OCI-LY3 (cell line): ENCODE results near the gene THTPA.

Source experiments
- H2AFZ ChIP-seq: fragments of 200-600, 300-600 bp; shearing (Covaris generic); 2 replicates; pipeline ENCODE4 v1.6.0; 2014; ENCODE audit warnings: antibody characterized with exemption, low read depth, low read length
- H3K27ac ChIP-seq: fragments of 200-600, 300-600 bp; sonication (generic); 2 replicates; pipeline ENCODE4 v1.5.1; 2014; ENCODE audit warnings: mild to moderate bottlenecking, low read length, moderate library complexity, mixed read lengths
- H3K27me3 ChIP-seq: fragments of 200-600, 300-600 bp; sonication (generic); 2 replicates; pipeline ENCODE4 v1.6.1; 2014; ENCODE audit warnings: low read depth, low read length, mixed read lengths
- H3K36me3 ChIP-seq: fragments of 200-600, 300-600 bp; sonication (generic); replicated peaks from 2 replicates; pipeline ENCODE3; 2014; ENCODE audit warnings: low read depth, low read length, mixed read lengths
- H3K4me1 ChIP-seq: fragments of 300-600, 200-600 bp; sonication (generic); 2 replicates; pipeline ENCODE4 v1.6.1; 2014; ENCODE audit warnings: low read length, mixed read lengths
- H3K4me2 ChIP-seq: fragments of 200-600, 300-600 bp; sonication (generic); 2 replicates; pipeline ENCODE4 v1.6.1; 2014; ENCODE audit warnings: low read length, mixed read lengths
- H3K4me3 ChIP-seq: fragments of 300-600, 200-600 bp; sonication (generic); 2 replicates; pipeline ENCODE4 v1.5.1; 2014; ENCODE audit warnings: antibody characterized with exemption, mild to moderate bottlenecking, low read length, moderate library complexity
- H3K79me2 ChIP-seq: fragments of 300-600, 200-600 bp; shearing (Covaris generic); 2 replicates; pipeline ENCODE4 v1.6.1; 2014; ENCODE audit warnings: mild to moderate bottlenecking, low read length, mixed read lengths
- H3K9ac ChIP-seq: fragments of 300-600, 200-600 bp; shearing (Covaris generic); 2 replicates; pipeline ENCODE4 v1.6.0; 2014; ENCODE audit warnings: mild to moderate bottlenecking, low read length, moderate library complexity
- H3K9me3 ChIP-seq: fragments of 200-600, 300-600 bp; shearing (Covaris generic); 2 replicates; pipeline ENCODE4 v1.6.1; 2014; ENCODE audit warnings: low read length, mixed read lengths; ENCODE audit not compliant: insufficient read depth
- H4K20me1 ChIP-seq: fragments of 200-600, 300-600 bp; sonication (generic); 2 replicates; pipeline ENCODE4 v1.6.1; 2016; ENCODE audit warnings: low read length, mixed read lengths; ENCODE audit not compliant: insufficient read depth
- CTCF ChIP-seq: fragments of 200-600, 300-600 bp; sonication (generic); IDR thresholded peaks from 2 replicates; pipeline ENCODE4 v1.5.1; 2014; ENCODE audit warnings: antibody characterized with exemption, low read length, low read depth
- EZH2phosphoT487 ChIP-seq: fragments of 200-600 bp; shearing (Covaris generic); IDR thresholded peaks from 2 replicates; pipeline ENCODE4 v1.6.1; 2018; ENCODE audit warnings: antibody characterized with exemption, mixed run types, low read depth

The THTPA gene

GRCh38 chr14:23544511-23545447, 11.3 kb upstream of the THTPA start:
- Histone ChIP-seq H3K79me2 (no peaks in the 10 kb centered on the region), H3K4me1 (no peaks in the 10 kb centered on the region), H4K20me1 (no peaks in the 10 kb centered on the region), H3K27me3 (no peaks in the 10 kb centered on the region), H3K4me2 (peak overlapping the region; percentile 4; the same call in 1 of the 2 replicates), H3K4me3 (no peak overlapping the region), H3K9ac (no peak overlapping the region), H3K36me3 (no peaks in the 10 kb centered on the region), H2AFZ (no peak overlapping the region), H3K27ac (no peak overlapping the region), H3K9me3 (no peaks in the 10 kb centered on the region)
- TF ChIP-seq EZH2phosphoT487, result no peak
- no peak for TF ChIP-seq CTCF

GRCh38 chr14:23545740-23546365, 10.2 kb upstream of the THTPA start:
- Histone ChIP-seq H3K4me2 (no peak overlapping the region), H3K27me3 (no peaks in the 10 kb centered on the region), H3K36me3 (no peaks in the 10 kb centered on the region), H2AFZ (no peak overlapping the region), H3K27ac (no peak overlapping the region), H3K4me3 (no peak overlapping the region), H4K20me1 (no peaks in the 10 kb centered on the region), H3K9ac (no peak overlapping the region), H3K4me1 (peaks cover 9% of the 10 kb centered on the region; the same call in 1 of the 2 replicates), H3K79me2 (peaks cover 9% of the 10 kb centered on the region; the same call in 1 of the 2 replicates), H3K9me3 (no peaks in the 10 kb centered on the region)
- TF ChIP-seq CTCF (no peak), EZH2phosphoT487 (no peak)

GRCh38 chr14:23546450-23547035, 9.5 kb upstream of the THTPA start:
- no peak overlapping the region for H3K9ac ChIP-seq
- H4K20me1 ChIP-seq, result no peaks in the 10 kb centered on the region
- H3K4me3 ChIP-seq, result no peak overlapping the region
- no peaks in the 10 kb centered on the region for H3K9me3 ChIP-seq
- no peak overlapping the region for H3K27ac ChIP-seq
- no peak overlapping the region for H2AFZ ChIP-seq
- H3K4me2 ChIP-seq, result no peak overlapping the region
- TF ChIP-seq CTCF (no peak), EZH2phosphoT487 (no peak)
- H3K36me3 ChIP-seq, result no peaks in the 10 kb centered on the region
- H3K27me3 ChIP-seq, result no peaks in the 10 kb centered on the region
- H3K4me1 ChIP-seq, result peaks cover 9% of the 10 kb centered on the region; the same call in 1 of the 2 replicates
- peaks cover 11% of the 10 kb centered on the region; the same call in 1 of the 2 replicates for H3K79me2 ChIP-seq

GRCh38 chr14:23547924-23548323, 8.1 kb upstream of the THTPA start:
- Histone ChIP-seq H3K9ac (no peak overlapping the region), H3K36me3 (no peaks in the 10 kb centered on the region), H4K20me1 (no peaks in the 10 kb centered on the region), H3K27me3 (no peaks in the 10 kb centered on the region), H3K4me1 (peaks cover 12% of the 10 kb centered on the region), H3K27ac (no peak overlapping the region), H3K79me2 (peaks cover 11% of the 10 kb centered on the region; the same call in 1 of the 2 replicates), H3K9me3 (no peaks in the 10 kb centered on the region), H2AFZ (no peak overlapping the region), H3K4me2 (no peak overlapping the region), H3K4me3 (no peak overlapping the region)
- TF ChIP-seq EZH2phosphoT487, result no peak
- TF ChIP-seq CTCF, result no peak
